Fibroblast of the aortic adventitia (primary cell): ENCODE measurements around the gene TCAP. TPM values are rescaled to one million over a fixed set of nuclear protein-coding genes. Genes with fewer than 3 reads are reported as not detected.
"Not testable (repeated sequence)": the region's sequence is repeated elsewhere in the genome, so short reads cannot be mapped to it uniquely, and the experiment has no call there.

ENCODE experiments used
- DNase-seq: peaks from one replicate; pipeline ENCODE4 v3.0.0-alpha.2; 2010; ENCODE audit warnings: low read depth
- H3K4me3 ChIP-seq: 2 replicates; pipeline ENCODE4 v1.5.1; 2011; ENCODE audit warnings: low read depth, mild to moderate bottlenecking, control low read depth, low read length, moderate library complexity
- CTCF ChIP-seq: IDR thresholded peaks from 2 replicates; pipeline ENCODE4 v1.5.1; 2011; ENCODE audit warnings: mild to moderate bottlenecking, low read length, control low read depth, inconsistent platforms; ENCODE audit not compliant: insufficient read depth
- total RNA-seq: library from RNA; depleted of rRNA; stranded (reverse); fragments of >200 nt; gene quantifications from 2 replicates; pipeline ENCODE4 v1.2.3, GENCODE V29; 2012; ENCODE audit warnings: low replicate concordance

TCAP gene
- total RNA-seq, 1 donor = 0.36 TPM

GRCh38 chr17:39706921-39707337 lies 41.8 kb downstream of the TCAP start:
- no peak for DNase-seq
- no peak overlapping the region for H3K4me3 ChIP-seq
- no peak for TF ChIP-seq CTCF

- no peak for DNase-seq
- TF ChIP-seq CTCF = no peak
- no peak overlapping the region for H3K4me3 ChIP-seq
Observed at GRCh38 chr17:39709319-39709997, 44.3 kb downstream of the TCAP start.

- H3K4me3 ChIP-seq = no peak overlapping the region
- DNase-seq = no peak
- no peak for TF ChIP-seq CTCF
Observed at GRCh38 chr17:39709998-39710964, 45.1 kb downstream of the TCAP start.

GRCh38 chr17:39711071-39711470 lies 45.9 kb downstream of the TCAP start:
- H3K4me3 ChIP-seq, DNase-seq: not testable (repeated sequence)

GRCh38 chr17:39711851-39712250 lies 46.7 kb downstream of the TCAP start:
- no peak overlapping the region for H3K4me3 ChIP-seq
- DNase-seq = no peak
- no peak for TF ChIP-seq CTCF

GRCh38 chr17:39714234-39714633 lies 49.1 kb downstream of the TCAP start:
- H3K4me3 ChIP-seq = no peak overlapping the region
- no peak for TF ChIP-seq CTCF
- no peak for DNase-seq

GRCh38 chr17:39715375-39716072 lies 50.4 kb downstream of the TCAP start:
- TF ChIP-seq CTCF = no peak
- no peak for DNase-seq
- no peak overlapping the region for H3K4me3 ChIP-seq
